ENCODE measurements around the gene UCK1.

GRCh38 chr9:131495785-131496184 is 35.3 kb downstream of the UCK1 start:
- no peak for TF ChIP-seq CTCF (optimal IDR thresholded peaks at IDR 0.05 in 1 of 3, IDR thresholded peaks at IDR 0.05 in 1 of 3, conservative IDR thresholded peaks at IDR 0.05 in 1 of 3; ENCODE audit: extremely low read depth in 1 of 3, insufficient read depth in 2 of 3, low read length in 3 of 3)
- no peak for TF ChIP-seq EZH2 (IDR thresholded peaks at IDR 0.05; ENCODE audit: low read length)

Measured in keratinocyte (primary cell).